Stimulated activated naive CD8-positive, alpha-beta T cell treated with anti-CD3 and anti-CD28 coated beads, Interleukin-15, amount 100 ng/mL, for 72 hours (primary cell): ENCODE measurements around the gene ZNF865.

Experiments
- ATAC-seq: fragments of 150-1000 bp; cut with Tn5 transposase; 2 replicates; pipeline ENCODE4 v1.10.0; 2021; ENCODE audit warnings: mild to moderate bottlenecking, moderate library complexity
- DNase-seq, 2 donors: peaks; one replicate each; pipeline ENCODE4 v3.0.0; 2021 to 2022
- H3K27ac Mint-ChIP-seq, 2 donors: one replicate each; pipeline ENCODE4 v1.8.0; 2022; ENCODE audit warnings: mild to moderate bottlenecking in 2 of 2, mixed read lengths in 2 of 2, moderate library complexity in 2 of 2
- H3K27me3 Mint-ChIP-seq: one replicate; pipeline ENCODE4 v1.8.0; 2022; ENCODE audit warnings: mixed read lengths
- H3K4me1 Mint-ChIP-seq: one replicate; pipeline ENCODE4 v1.8.0; 2022; ENCODE audit warnings: mild to moderate bottlenecking, mixed read lengths
- H3K4me3 Mint-ChIP-seq, 2 donors: one replicate each; pipeline ENCODE4 v1.8.0; 2022; ENCODE audit warnings: mild to moderate bottlenecking in 2 of 2, mixed read lengths in 2 of 2, moderate library complexity in 1 of 2
- H3K9me3 Mint-ChIP-seq, 2 donors: one replicate each; pipeline ENCODE4 v1.8.0; 2022; ENCODE audit warnings: mixed read lengths in 2 of 2

ZNF865 gene

DNA sequence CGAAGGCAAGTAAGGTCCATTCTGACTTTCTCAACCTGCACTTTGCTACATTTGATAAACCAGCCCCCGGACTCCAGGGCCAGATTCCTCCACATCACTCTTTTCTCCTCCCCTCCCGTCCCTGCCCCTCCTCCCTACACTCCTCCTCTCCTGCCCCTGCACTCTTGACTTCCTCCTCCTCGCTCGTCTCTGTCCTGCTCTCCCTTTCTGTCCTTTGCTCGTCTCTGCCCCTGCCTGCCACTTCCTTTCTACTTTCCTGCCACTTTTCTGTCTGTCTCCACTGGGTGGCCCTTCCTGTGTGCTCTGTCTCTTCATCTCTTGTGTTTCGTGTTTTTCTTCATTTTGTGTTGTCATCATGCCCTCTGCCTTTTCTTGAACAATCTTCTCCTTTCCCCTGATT, 56.4 kb downstream of the ZNF865 start:
- no peak for DNase-seq
- H3K4me3 Mint-ChIP-seq = no peak overlapping the region
- no peaks in the 10 kb centered on the region for H3K9me3 Mint-ChIP-seq
- H3K4me1 Mint-ChIP-seq = peaks cover 80% of the 10 kb centered on the region
- H3K27me3 Mint-ChIP-seq = no peaks in the 10 kb centered on the region
- no peak for ATAC-seq
- peak overlapping the region in 1 of 2 donors; percentile 87 for H3K27ac Mint-ChIP-seq

DNA sequence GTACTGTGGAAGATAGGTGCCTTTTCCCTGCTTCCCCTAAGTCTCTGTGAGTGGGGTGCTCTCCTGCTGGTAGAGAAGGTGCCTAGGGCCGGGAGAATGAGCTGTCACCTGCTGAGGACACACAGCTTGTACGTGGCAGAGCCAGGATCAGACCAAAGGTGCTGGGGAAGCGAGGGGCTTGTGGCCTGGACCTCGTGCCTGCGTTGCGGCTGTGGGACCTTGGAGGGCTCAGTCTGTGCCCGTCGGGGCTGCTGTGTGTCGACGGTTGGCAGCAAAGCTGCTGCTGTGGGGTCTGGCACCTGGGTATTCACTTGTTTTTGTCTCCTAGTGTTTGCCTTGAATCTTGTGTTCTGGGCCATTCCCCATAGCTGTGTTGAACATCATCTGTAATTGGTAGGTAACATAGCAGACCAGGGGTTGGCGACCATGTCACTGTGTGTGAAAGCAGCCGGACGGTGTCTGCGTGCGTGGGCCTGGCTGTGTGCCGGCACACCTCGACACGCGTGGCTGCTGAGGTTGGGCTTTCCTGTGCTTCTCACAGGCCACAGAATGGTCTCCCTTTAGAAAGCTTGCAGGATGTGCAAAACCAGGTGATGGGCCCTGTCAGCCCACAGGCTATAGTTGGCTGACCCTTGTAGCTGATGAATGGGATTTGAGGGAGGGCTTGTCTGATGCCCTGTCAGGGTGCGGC, 58.5 kb downstream of the ZNF865 start:
- Mint-ChIP-seq H3K27me3 (no peaks in the 10 kb centered on the region), H3K4me1 (peaks cover 73% of the 10 kb centered on the region), H3K9me3 (no peaks in the 10 kb centered on the region), H3K4me3 (no peak overlapping the region), H3K27ac (peak overlapping the region in 1 of 2 donors; percentile 82)
- no peak for DNase-seq
- ATAC-seq = no peak

- Mint-ChIP-seq H3K27me3 (no peaks in the 10 kb centered on the region), H3K4me3 (no peak overlapping the region), H3K4me1 (peaks cover 77% of the 10 kb centered on the region), H3K9me3 (no peaks in the 10 kb centered on the region), H3K27ac (peak overlapping the region in 1 of 2 donors; percentile 75)
- ATAC-seq = no peak
- no peak for DNase-seq
These were observed 61.0 kb downstream of the ZNF865 start for GRCh38 chr19:55666343-55667005.
